Esophagus (tissue), 2 donors: ENCODE results near the gene DCC. TPM values are rescaled to one million over a fixed set of nuclear protein-coding genes. Genes with fewer than 3 reads are reported as not detected.

Experiments
- H3K27ac ChIP-seq, 2 donors: one replicate each; pipeline ENCODE4 v1.5.1; 2013; ENCODE audit warnings: low read depth in 2 of 2, mild to moderate bottlenecking in 2 of 2, inconsistent platforms in 1 of 2, low read length in 1 of 2, moderate library complexity in 1 of 2
- H3K27me3 ChIP-seq, 2 donors: one replicate each; pipeline ENCODE4 v1.6.1; 2013; ENCODE audit warnings: low read length in 2 of 2, control low read depth in 1 of 2, mild to moderate bottlenecking in 1 of 2; ENCODE audit not compliant: insufficient read depth in 2 of 2, control insufficient read depth in 1 of 2
- H3K36me3 ChIP-seq, 2 donors: one replicate each; pipeline ENCODE4 v1.6.1; 2013; ENCODE audit warnings: low read length in 1 of 2; ENCODE audit not compliant: control insufficient read depth in 2 of 2, insufficient read depth in 2 of 2
- H3K4me1 ChIP-seq, 2 donors: one replicate each; pipeline ENCODE4 v1.6.1; 2013; ENCODE audit warnings: low read length in 1 of 2; ENCODE audit not compliant: control insufficient read depth in 2 of 2, insufficient read depth in 2 of 2
- H3K4me3 ChIP-seq, 2 donors: one replicate each; pipeline ENCODE4 v1.5.1; 2013; ENCODE audit warnings: low read length in 2 of 2, mild to moderate bottlenecking in 2 of 2, low read depth in 1 of 2, moderate library complexity in 1 of 2
- H3K9me3 ChIP-seq, 2 donors: one replicate each; pipeline ENCODE4 v1.6.1; 2013; ENCODE audit warnings: mild to moderate bottlenecking in 2 of 2, low read depth in 1 of 2, low read length in 1 of 2, moderate library complexity in 1 of 2; ENCODE audit not compliant: control insufficient read depth in 2 of 2, insufficient read depth in 1 of 2
- WGBS, 2 donors: extraction: QIAGEN DNeasy Blood & Tissue Kit; methylation state at CpG; one replicate each; pipeline ENCODE4 v1.1.7; 2013; 5-methylcytosine and 5-hydroxymethylcytosine counted together
- polyA plus RNA-seq, 2 donors: library from polyadenylated mRNA; stranded (reverse); fragments of 200-250 nt; gene quantifications; one replicate each; pipeline ENCODE4 v1.2.3, GENCODE V29; 2013
- donor health status: healthy with polysubstance abuse.
- donor health status: Bipolar disorder and iron deficiency.

DCC gene
- polyA plus RNA-seq, 2 donors = not detected

DNA sequence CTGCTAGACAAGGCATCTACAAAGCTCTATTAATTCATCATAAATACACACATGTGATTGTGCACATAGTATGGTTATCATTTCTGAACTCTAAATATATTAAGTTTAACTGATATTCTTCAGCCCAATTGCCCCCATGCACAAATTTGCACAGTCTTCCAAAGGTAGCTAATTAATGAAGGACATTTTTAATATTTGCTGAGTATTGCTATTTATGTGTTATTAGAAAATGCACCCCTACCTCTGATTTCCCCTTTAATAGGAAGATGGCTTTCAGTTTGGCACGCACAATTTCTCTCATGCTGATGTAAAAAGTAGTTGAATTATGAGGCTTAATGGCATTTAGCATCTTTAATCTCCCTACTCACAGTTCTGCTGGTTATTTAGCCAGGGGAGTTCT lies 242.1 kb downstream of the DCC start:
- Histone ChIP-seq H3K4me1 (no peaks in the 10 kb centered on the region), H3K9me3 (no peaks in the 10 kb centered on the region), H3K27me3 (no peaks in the 10 kb centered on the region)

DNA sequence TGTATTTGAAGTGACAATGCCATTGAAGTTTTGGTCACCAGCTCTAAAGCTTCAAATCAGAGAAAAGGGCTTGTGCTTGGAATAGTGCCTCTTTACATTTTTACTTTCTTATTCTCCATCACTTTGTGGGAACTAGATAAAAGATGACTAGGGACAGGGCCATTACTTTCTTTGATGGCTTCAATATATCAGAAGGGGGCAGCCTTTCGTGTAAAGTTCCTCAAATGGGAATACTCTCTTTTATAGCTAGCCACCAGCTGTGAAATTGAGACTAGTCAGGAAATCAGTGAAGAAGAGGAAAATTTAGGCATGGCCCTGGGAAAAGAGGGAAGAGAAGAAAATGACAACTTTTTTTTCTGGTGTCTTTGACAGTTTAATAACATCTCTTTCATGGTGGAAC lies 242.5 kb downstream of the DCC start:
- H3K36me3 ChIP-seq = no peaks in the 10 kb centered on the region
- WGBS, 2 donors = 24 to 35% methylated on average over 1 of the region's 1 CpG
- no peaks in the 10 kb centered on the region for H3K4me1 ChIP-seq
- H3K27me3 ChIP-seq = no peaks in the 10 kb centered on the region
- H3K9me3 ChIP-seq = no peaks in the 10 kb centered on the region
- no peak overlapping the region for H3K4me3 ChIP-seq
- H3K27ac ChIP-seq = no peak overlapping the region

More for the DNA sequence above, 242.1 kb downstream of the DCC start:
- no peak overlapping the region for H3K4me3 ChIP-seq
- H3K36me3 ChIP-seq = no peaks in the 10 kb centered on the region
- H3K27ac ChIP-seq = no peak overlapping the region
- WGBS, 2 donors = 67 to 74% methylated on average over 1 of the region's 1 CpG

DNA sequence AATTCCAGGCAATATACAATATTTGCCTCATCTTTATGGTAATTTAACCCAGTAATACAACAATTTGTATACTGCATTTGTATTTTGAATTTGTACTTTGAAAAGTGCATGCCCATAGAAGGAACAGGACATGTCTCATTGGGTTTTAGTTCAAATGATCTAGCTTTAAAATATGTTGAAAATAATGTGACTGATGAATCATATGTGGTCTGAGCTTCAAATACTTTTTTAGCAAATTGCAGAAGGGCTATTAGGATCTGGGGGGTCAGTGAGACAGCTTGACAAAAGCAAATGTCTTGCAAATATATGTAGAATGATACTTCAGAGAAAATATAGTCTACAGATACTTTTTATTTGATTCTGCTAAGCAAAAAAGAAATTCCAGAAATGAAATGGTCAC lies 248.9 kb downstream of the DCC start:
- Histone ChIP-seq H3K27me3 (no peaks in the 10 kb centered on the region), H3K4me1 (no peaks in the 10 kb centered on the region), H3K4me3 (no peak overlapping the region), H3K27ac (no peak overlapping the region), H3K9me3 (no peaks in the 10 kb centered on the region), H3K36me3 (no peaks in the 10 kb centered on the region)

DNA sequence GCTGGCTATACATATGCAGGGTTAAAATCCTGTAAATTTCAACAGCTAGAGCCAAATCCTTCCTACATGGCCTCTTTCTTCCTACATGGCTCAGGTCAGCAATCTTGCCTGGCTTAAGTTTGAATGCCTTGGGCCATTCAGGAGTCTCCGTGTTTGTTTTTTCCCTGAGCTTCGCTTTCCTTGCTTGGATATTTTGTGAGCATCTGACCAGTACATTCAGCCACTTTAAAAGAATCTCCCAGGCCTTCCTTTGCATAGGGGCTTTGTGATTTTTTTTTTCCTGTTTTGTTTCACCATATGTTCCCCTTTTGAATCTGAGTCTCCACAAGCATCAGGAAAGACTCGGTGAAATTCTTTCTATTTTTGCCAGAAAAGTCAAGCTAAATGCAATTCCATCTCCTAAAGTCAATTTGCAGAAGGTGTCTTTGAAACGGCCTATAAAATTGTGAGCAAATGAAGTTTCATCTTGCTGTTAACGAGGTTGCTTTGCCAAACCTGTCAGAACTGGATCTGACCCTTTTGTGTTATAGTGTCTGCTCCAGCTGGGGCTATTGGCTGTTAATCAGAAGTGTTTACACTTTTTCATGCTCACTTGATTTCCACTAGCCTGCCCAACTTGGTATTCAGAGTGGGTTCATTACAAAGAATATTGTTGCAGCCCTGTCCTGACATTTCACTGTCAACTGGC lies 256.9 kb downstream of the DCC start:
- 28 to 44% methylated on average over 5 of the region's 5 CpGs for WGBS, 2 donors
- Histone ChIP-seq H3K4me3 (no peak overlapping the region), H3K9me3 (peaks cover 0 to 2% of the 10 kb centered on the region in 2 donors), H3K27ac (no peak overlapping the region), H3K4me1 (no peaks in the 10 kb centered on the region), H3K27me3 (no peaks in the 10 kb centered on the region), H3K36me3 (no peaks in the 10 kb centered on the region)

DNA sequence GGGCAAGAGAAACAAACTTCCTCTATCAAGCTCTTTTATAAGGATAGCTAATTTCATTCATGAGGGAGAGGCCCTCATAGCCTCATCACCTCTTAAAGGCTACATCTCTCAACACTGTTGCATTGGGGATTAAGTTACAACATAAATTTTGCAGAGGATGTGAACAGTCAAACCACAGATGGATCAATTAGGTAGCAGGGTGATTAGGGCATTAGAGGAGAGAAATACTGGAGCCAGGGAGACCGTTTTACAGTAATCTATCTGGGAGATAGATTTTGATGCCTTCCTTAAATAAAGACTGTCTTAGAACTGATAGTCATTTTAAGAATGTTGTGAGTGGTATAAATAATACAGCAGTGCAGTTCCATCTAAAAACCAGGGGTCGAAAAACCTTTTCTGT lies 258.9 kb downstream of the DCC start:
- WGBS, 2 donors = 44 to 54% methylated on average over 2 of the region's 2 CpGs
- H3K27me3 ChIP-seq = no peaks in the 10 kb centered on the region
- no peaks in the 10 kb centered on the region for H3K36me3 ChIP-seq
- no peak overlapping the region for H3K4me3 ChIP-seq
- H3K27ac ChIP-seq = no peak overlapping the region
- H3K9me3 ChIP-seq = peaks cover 0 to 2% of the 10 kb centered on the region in 2 donors
- H3K4me1 ChIP-seq = no peaks in the 10 kb centered on the region

DNA sequence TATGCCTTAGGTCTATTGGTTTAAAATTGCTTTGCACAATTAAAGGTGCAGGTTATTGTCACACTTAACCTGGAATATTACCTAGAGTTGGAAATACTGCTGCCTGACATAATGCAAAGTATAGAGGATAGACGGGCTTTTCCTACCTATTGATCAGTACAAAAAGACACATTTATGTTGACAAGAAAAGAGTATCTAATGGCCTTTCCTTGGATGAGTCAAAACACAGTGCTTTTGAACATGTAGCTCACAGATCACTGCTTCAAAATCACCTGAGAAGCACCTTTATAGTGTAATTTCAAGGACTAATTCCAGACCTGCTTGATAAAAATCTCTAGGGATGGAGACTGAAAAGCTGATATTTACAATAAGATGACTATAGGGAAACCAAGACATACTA lies 262.8 kb downstream of the DCC start:
- no peaks in the 10 kb centered on the region for H3K27me3 ChIP-seq
- WGBS, 2 donors = 81 to 91% methylated on average over 1 of the region's 1 CpG
- H3K4me3 ChIP-seq = no peak overlapping the region
- H3K27ac ChIP-seq = no peak overlapping the region
- no peaks in the 10 kb centered on the region for H3K36me3 ChIP-seq
- peaks cover 0 to 5% of the 10 kb centered on the region in 2 donors for H3K9me3 ChIP-seq
- no peaks in the 10 kb centered on the region for H3K4me1 ChIP-seq

DNA sequence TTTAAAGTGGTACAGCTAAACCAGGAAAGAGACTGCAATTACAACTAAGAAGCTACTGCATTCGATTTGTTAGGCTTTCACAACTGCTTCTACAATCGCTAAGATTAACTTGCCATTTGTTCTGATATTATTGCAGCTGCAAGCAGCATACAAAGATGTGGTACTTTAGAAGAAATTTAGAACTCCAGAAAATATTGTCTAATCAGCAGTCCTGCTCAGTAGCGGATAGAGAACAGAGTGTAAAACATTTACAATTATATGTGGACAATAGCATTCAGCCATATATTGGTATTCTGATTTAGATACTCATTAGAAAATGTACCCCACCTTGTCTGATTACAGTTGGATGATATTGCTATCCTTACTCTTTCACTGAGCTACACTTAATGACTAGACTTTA lies 265.3 kb downstream of the DCC start:
- no peaks in the 10 kb centered on the region for H3K27me3 ChIP-seq
- H3K36me3 ChIP-seq = no peaks in the 10 kb centered on the region
- H3K4me1 ChIP-seq = no peaks in the 10 kb centered on the region
- peaks cover 0 to 2% of the 10 kb centered on the region in 2 donors for H3K9me3 ChIP-seq
- no peak overlapping the region for H3K27ac ChIP-seq
- 72 to 76% methylated on average over 3 of the region's 3 CpGs for WGBS, 2 donors
- H3K4me3 ChIP-seq = no peak overlapping the region

DNA sequence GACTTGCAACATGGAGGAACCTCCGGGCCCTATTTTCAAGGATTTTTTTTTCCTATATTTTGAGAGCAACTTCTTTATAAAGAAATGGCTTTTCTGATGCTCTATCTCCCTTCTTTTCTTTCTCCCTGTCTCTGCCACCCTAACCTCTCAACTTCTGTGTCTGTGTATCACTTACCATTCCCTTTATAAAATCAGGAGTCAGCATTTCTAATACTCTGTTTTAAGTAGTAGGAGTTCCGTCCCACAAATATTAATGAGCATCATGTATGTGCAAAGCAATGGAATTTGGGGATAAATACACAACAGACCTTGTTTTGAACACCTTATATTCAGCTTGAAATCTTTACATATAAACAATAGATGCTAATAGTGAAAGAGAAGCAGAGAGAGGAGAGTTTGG lies 268.0 kb downstream of the DCC start:
- H3K27me3 ChIP-seq = no peaks in the 10 kb centered on the region
- 86 to 89% methylated on average over 2 of the region's 2 CpGs for WGBS, 2 donors
- peaks cover 0 to 2% of the 10 kb centered on the region in 2 donors for H3K9me3 ChIP-seq
- H3K27ac ChIP-seq = no peak overlapping the region
- no peaks in the 10 kb centered on the region for H3K4me1 ChIP-seq
- H3K36me3 ChIP-seq = no peaks in the 10 kb centered on the region
- no peak overlapping the region for H3K4me3 ChIP-seq

DNA sequence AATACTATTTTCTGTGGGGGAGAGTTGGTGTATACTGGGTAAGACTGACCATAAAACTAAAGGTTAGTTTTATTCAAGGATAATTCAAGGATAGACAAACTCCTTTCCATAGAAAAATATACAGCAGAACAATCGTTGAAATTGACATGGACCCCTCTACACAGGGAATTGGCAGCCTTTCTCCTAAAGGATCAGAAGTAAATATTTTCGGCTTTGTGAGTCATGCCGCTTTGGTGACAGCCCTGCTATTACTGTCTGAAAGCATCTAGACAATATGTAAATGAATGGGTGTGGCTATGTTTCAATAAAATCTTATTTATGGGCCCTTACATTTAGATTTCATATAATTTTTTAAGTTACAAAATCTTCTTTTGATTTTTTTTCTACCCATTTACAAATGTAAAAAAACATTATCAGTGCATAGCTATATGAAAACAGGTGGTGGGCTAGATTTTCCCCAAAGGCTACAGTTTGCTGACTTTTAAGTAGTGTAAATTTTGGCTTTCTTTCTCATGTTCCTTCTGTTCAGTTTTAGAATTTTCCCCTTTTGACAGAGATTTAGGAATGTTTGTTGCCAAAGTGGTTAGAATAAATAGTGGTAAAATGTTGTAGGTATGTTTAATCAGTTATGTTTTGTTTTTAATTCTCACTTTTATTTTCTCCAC lies 270.6 kb downstream of the DCC start:
- no peaks in the 10 kb centered on the region for H3K4me1 ChIP-seq
- WGBS, 2 donors = 64 to 78% methylated on average over 3 of the region's 3 CpGs
- H3K27ac ChIP-seq = no peak overlapping the region

DNA sequence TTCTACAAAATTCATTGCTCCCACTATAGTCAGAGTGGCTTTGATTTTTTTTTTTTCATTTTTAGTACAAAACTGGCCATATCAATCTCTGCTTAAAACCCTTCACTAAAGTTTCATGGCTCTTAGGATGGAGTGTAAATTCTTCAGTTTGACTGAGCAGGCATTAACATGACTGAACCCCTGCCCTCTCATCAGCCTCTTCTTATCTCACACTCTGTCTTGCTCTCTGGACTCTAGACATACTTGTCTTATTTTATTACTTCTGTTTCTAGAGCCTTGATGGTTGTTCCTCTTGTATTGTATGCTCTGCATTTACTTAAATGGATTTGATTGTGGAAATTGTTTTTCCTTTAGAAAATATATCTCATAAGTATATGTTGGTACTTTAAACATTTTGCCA lies 272.4 kb downstream of the DCC start:
- Histone ChIP-seq H3K4me3 (no peak overlapping the region), H3K4me1 (no peaks in the 10 kb centered on the region), H3K27me3 (no peaks in the 10 kb centered on the region), H3K9me3 (no peaks in the 10 kb centered on the region), H3K36me3 (no peaks in the 10 kb centered on the region), H3K27ac (no peak overlapping the region)

More for the DNA sequence above, 270.6 kb downstream of the DCC start:
- H3K4me3 ChIP-seq = no peak overlapping the region
- H3K9me3 ChIP-seq = no peaks in the 10 kb centered on the region
- no peaks in the 10 kb centered on the region for H3K27me3 ChIP-seq
- no peaks in the 10 kb centered on the region for H3K36me3 ChIP-seq
